HG03457 (cell line): ENCODE data around the gene CAPZA2.
"Not testable (repeated sequence)": the region's sequence is repeated elsewhere in the genome, so short reads cannot be mapped to it uniquely, and the experiment has no call there.

Source experiments
- ATAC-seq: cut with Tn5 transposase; IDR thresholded peaks from one replicate; pipeline ENCODE4 v1.9.1; 2021; ENCODE audit warnings: moderate number of reproducible peaks; ENCODE audit not compliant: unreplicated experiment

Gene CAPZA2

GRCh38 chr7:116953372-116953905 lies 91.1 kb downstream of the CAPZA2 start, which contains the start of gene ST7:
ST7 (plus strand) TSS chr7:116953501; CDS start chr7:116953541, 40 bp downstream.
- ATAC-seq = peak; percentile 31

- peak; percentile 21 for ATAC-seq
Measured at GRCh38 chr7:116953906-116954838, 91.8 kb downstream of the CAPZA2 start.

GRCh38 chr7:116955340-116955739 lies 93.0 kb downstream of the CAPZA2 start:
- ATAC-seq = no peak

- ATAC-seq = peak; percentile 72
Measured at GRCh38 chr7:116955801-116956476, 93.6 kb downstream of the CAPZA2 start.

DNA sequence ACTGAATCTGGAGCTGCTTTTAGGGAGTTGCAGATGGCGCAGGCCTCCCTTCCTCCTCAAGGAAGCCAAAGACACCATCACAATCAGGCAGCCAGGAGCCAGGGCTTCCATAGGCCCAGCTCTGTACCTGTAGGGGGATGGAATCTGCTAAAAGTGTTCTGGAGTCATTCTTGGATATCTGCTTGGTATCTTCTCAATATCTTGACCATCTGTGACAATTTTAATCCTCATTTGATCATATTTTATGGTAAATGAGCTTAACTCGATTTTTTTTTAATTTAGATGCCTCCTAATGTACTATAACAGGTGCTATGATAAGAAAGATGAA lies 94.1 kb downstream of the CAPZA2 start:
- no peak for ATAC-seq

DNA sequence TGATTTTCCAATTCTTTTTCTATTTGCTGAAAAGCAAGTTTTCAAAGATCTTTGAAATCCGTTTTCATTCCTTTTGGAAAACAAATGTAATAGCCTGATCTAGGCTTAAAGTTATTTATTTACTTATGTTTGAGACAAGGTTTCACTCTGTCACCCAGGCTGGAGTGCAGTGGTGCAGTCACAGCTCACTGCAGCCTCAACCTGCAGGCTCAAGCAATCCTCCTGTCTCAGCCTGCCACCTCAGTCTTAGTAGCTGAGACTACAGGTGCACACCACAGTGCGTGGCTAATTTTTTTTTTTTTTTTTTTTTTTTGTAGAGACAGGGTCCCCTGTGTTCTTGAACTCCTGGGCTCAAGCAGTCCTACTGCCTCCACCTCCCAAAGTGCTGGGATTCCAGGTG lies 95.5 kb downstream of the CAPZA2 start:
- no peak for ATAC-seq

GRCh38 chr7:116961966-116962673 lies 99.7 kb downstream of the CAPZA2 start:
- not testable (repeated sequence) for ATAC-seq

DNA sequence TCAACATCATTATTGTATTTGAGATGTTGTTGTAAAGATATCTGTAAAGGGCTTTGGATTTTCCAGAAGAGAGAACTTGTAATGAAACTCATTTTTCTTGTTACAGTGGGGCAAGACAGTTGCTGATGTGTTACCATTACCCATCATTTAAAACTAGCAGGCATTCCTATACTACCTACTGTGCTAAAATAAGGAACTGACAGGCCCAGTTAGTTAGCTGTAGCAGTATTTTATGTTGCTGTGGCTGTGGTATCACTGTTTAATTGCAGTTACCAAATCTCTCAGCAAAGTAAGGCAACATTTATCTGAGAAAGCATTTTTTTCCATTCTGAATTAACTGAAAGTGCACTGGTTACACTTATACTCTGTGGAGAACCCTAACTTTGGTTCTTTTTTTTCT lies 100.8 kb downstream of the CAPZA2 start:
- ATAC-seq = no peak

DNA sequence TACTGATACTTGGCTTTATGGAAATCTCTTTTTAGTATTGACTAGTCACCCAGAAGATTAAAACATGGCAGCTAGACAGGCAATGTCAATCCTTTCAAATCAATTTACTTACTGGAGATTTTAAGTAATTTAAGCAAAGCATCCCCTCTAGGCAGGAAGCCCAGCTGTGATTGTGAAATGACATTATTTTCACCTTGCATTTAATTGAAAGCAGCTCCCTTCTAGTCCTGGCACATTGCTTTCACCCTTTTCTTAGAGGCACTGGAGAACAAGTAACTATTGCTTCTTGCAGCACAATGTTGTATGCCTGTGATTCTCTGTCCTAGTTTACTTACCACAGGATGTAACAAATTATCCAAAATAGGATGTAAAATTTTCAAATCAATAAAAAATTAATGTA lies 104.2 kb downstream of the CAPZA2 start:
- ATAC-seq = no peak

DNA sequence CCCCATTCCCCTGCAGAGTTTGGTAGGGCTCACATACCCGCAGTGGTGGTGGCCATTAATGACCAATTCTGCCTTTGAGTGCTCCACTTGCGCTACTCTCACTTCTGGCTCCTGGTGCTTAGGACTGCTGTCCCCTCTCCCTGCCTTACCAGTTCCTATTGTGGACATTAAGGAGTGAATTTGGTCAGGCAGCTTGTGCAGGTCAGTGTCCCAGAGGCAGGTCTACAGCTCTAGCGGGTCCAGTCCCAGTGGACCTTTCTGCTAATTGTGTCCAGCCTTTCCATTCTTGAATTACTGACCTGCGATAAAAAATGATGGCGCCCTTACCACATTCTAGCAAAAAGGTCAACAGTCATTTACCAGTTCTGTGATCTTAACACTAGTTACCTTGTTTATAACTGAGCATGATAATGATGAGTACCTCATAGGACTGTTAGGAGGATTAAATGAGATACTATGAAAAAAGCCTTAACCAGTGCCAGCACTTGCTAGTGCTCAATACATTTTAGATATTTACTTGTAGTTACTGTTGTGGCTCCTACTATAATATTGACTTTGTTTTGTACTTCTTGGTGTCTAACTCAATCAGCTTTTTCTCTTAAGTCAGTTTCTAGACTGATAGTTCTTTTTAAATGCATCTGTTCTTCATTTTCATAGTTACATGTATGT lies 105.0 kb downstream of the CAPZA2 start:
- ATAC-seq = no peak

DNA sequence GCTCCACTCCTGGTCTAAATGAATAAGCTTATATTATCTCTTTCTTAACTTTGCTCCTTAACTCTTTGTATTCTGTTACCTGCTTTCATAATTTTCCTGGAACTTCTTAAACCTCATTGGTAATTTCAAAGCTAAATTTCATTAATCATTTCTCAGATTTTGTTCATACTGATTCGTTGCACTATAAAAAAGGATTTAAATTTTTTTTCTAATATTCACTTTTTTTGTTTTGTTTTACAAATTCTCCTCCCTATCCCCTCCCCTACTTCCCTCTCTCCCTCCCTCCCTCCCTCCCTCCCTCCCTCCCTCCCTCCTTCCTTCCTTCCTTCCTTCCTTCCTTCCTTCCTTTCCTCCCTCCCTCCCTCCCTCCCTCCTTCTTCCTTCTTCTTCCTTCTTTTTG lies 105.6 kb downstream of the CAPZA2 start:
- no peak for ATAC-seq

DNA sequence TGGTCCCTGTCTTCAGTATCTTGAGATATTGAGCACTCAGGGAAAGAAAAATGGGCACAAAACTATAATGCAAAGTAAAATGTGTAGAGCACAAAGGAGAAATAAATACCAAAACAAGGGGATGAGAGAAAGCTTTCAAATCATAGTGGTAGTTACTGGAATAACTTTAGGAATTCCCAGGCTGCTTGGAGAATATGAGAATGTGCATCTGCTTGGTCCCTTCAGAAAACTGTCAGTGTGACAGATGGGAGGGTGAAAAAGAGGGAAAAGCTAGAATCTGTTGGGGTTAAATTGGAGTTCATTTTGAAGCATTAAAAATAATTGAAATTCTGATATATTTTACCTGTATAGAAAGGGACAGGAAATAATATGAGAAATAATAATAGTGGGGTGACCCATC lies 106.2 kb downstream of the CAPZA2 start:
- ATAC-seq = no peak

DNA sequence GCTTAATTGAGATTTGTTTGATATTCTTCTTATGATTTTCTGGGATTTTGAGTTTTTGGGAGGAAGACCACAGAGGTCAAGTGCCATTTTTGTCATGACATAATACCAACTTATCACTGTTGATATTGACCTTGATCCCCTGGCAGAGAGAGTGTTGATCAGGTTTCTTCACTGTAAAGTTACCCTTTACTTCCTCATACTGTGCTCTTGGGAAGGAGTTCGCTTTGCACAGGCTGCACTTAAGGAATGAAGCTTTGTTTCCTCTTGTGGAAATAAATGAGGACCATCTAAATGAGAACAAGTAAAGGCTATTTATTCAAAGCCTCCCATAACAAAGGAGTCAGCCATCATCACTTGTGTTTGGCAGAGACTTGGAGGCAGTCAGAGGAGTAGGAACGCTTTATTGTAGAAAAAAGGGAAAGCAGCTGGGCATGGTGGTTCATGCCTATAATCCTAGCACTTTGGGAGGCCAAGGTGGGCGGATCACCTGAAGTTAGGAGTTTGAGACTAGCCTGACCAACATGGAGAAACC lies 107.0 kb downstream of the CAPZA2 start:
- ATAC-seq = no peak

- ATAC-seq = peak; percentile 61
Measured at GRCh38 chr7:116970238-116970910, 108.0 kb downstream of the CAPZA2 start.

GRCh38 chr7:116971153-116971552 lies 108.8 kb downstream of the CAPZA2 start:
- not testable (repeated sequence) for ATAC-seq
